Mucosa of descending colon (tissue), 3 donors: Measurements from ENCODE around the gene FBXL12. TPM values are rescaled to one million over a fixed set of nuclear protein-coding genes. Genes with fewer than 3 reads are reported as not detected.
"Not testable (repeated sequence)": the region's sequence is repeated elsewhere in the genome, so short reads cannot be mapped to it uniquely, and the experiment has no call there.

Source experiments
- ATAC-seq: fragments of 200-7000 bp; cut with Tn5 transposase; one replicate; pipeline ENCODE4 v1.9.1; 2020; ENCODE audit warnings: mild to moderate bottlenecking, moderate library complexity
- DNase-seq, 3 donors: peaks; one replicate each; pipeline ENCODE4 v3.0.0-alpha.2; 2020
- H3K36me3 ChIP-seq: fragments of 200-600 bp; one replicate; pipeline ENCODE4 v1.8.0; 2021; ENCODE audit warnings: low read depth, mild to moderate bottlenecking
- H3K4me1 ChIP-seq: fragments of 200-600 bp; one replicate; pipeline ENCODE4 v1.8.0; 2021; ENCODE audit warnings: low read depth, mild to moderate bottlenecking
- H3K4me3 ChIP-seq: fragments of 200-600 bp; one replicate; pipeline ENCODE4 v1.8.0; 2021; ENCODE audit warnings: mild to moderate bottlenecking
- H3K9me3 ChIP-seq: fragments of 200-600 bp; one replicate; pipeline ENCODE4 v1.8.0; 2021; ENCODE audit warnings: mild to moderate bottlenecking
- CTCF ChIP-seq: fragments of 200-600 bp; IDR thresholded peaks from one replicate; pipeline ENCODE4 v1.8.0; 2022; ENCODE audit warnings: antibody characterized with exemption, mild to moderate bottlenecking
- intact Hi-C, 2 donors: fragments of 100-400 bp; cut with DNase I in 1 of 2; cut with micrococcal nuclease in 1 of 2; formaldehyde crosslinking; loops; one replicate each; pipeline versions ENCODE4 v1.11.0 to v1.11.1; 2022; cut with DNase I, micrococcal nuclease
- total RNA-seq, 3 donors: library from RNA; stranded (reverse); fragmentation: NEBNext Ultra II Directional in 2 of 3; extraction: Animal tissue kit (Norgen Biotek cat#: 25700) in 2 of 3; gene quantifications; one replicate each; pipeline versions ENCODE4 v1.2.1 to v1.2.4, GENCODE V29; 2021 to 2023
- donor health status: DM: no; HTN: no; CAD: no; lungs with moderate emphysema.
- donor health status: DM: no; HTN: no; CAD: no.
- donor health status: DM: no; HTN: yes; CAD: no.

FBXL12 gene
- total RNA-seq, 3 donors from 2014 or later = 25.7 to 36.1 (median 31.3) TPM

- no peaks in the 10 kb centered on the region for H3K36me3 ChIP-seq
- TF ChIP-seq CTCF = no peak
- H3K9me3 ChIP-seq = peaks cover 4% of the 10 kb centered on the region
- no peak overlapping the region for H3K4me3 ChIP-seq
- intact Hi-C loops = no loop called here
- ATAC-seq = peak; percentile 57
- H3K4me1 ChIP-seq = no peaks in the 10 kb centered on the region
- peak in 1 of 3 donors; percentile 37 for DNase-seq
These were observed 28.3 kb upstream of the FBXL12 start for GRCh38 chr19:9847087-9847671.

GRCh38 chr19:9843626-9844273, 24.9 kb upstream of the FBXL12 start:
- H3K4me1 ChIP-seq, ATAC-seq, DNase-seq, intact Hi-C loops, H3K36me3 ChIP-seq, H3K9me3 ChIP-seq, H3K4me3 ChIP-seq: not testable (repeated sequence)

DNA sequence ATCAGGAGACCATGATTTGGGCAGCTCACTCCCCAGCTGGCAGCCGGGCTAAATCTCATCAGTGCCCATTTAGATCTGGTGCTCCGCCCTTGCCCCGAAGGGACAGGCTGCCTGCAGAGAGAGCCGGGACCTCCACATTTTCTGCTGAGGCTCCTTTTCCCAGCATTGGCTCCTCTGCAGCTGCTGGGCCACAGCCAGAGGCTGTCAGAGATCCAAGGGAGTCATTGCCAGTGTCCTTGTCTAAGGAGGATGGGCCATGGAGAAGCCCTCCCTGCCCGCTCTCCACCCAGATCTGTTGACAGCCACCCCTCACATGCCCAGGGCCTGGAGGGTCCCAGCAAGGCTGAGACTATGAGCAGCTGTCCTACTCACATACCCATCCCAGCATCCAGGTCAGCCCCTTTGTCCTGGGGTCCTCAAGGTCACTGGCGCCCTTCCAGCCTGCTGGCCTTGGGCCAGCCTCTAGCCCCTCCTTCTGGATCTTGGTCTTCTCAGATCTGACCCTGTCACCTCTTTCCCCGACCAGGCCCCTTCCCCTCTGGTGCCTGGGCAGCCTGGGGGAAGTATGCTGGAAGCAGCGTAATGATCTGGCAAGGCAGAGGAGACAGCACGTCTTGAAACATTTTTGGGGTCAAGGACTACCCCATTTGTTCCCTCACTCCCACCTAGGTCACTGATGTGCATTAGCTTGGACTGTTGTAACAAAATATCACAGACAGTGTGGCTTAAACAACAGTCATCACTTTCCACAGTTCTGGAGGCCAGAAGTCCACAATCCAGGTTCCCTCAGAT, 24.2 kb upstream of the FBXL12 start:
- Histone ChIP-seq H3K9me3 (peaks cover 4% of the 10 kb centered on the region), H3K4me1 (no peaks in the 10 kb centered on the region), H3K36me3 (no peaks in the 10 kb centered on the region), H3K4me3 (no peak overlapping the region)
- no peak for TF ChIP-seq CTCF
- intact Hi-C loops = no loop called here
- no peak for DNase-seq
- no peak for ATAC-seq

GRCh38 chr19:9839415-9839814, 20.5 kb upstream of the FBXL12 start:
- TF ChIP-seq CTCF = no peak
- DNase-seq = no peak
- Histone ChIP-seq H3K9me3 (peaks cover 4% of the 10 kb centered on the region), H3K36me3 (no peaks in the 10 kb centered on the region), H3K4me1 (peaks cover 8% of the 10 kb centered on the region), H3K4me3 (no peak overlapping the region)
- intact Hi-C loops = no loop called here
- ATAC-seq = no peak

GRCh38 chr19:9838324-9838723, 19.4 kb upstream of the FBXL12 start:
- intact Hi-C loops = no loop called here
- DNase-seq = no peak
- no peak for ATAC-seq
- Histone ChIP-seq H3K4me3 (no peak overlapping the region), H3K9me3 (no peaks in the 10 kb centered on the region), H3K36me3 (no peaks in the 10 kb centered on the region), H3K4me1 (peaks cover 8% of the 10 kb centered on the region)
- no peak for TF ChIP-seq CTCF

DNA sequence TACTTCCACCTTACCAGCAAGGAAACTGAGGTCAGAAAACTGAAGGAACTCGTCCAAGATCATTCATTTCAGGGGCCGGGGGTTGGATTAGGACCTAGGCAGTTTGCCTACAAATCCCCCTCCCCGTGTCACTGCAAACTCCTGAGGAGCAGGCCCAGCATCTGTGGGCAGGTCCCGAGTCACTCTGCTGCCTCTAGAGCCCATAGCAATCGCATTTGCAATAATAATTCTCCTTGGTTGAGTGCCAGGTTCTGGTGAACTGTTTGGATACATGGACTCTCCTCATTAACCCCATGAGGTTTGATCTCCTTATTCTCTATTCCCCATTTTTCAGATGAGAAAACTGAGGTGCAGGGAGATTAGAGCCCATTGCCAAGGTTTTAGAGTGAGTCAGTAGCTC, 17.1 kb upstream of the FBXL12 start:
- intact Hi-C loops = no loop called here
- no peak for DNase-seq
- no peaks in the 10 kb centered on the region for H3K9me3 ChIP-seq
- ATAC-seq = no peak
- H3K36me3 ChIP-seq = no peaks in the 10 kb centered on the region
- no peak for TF ChIP-seq CTCF
- peaks cover 8% of the 10 kb centered on the region for H3K4me1 ChIP-seq
- no peak overlapping the region for H3K4me3 ChIP-seq
